Measurements from ENCODE around the gene CACNA2D2.

The CACNA2D2 gene

DNA sequence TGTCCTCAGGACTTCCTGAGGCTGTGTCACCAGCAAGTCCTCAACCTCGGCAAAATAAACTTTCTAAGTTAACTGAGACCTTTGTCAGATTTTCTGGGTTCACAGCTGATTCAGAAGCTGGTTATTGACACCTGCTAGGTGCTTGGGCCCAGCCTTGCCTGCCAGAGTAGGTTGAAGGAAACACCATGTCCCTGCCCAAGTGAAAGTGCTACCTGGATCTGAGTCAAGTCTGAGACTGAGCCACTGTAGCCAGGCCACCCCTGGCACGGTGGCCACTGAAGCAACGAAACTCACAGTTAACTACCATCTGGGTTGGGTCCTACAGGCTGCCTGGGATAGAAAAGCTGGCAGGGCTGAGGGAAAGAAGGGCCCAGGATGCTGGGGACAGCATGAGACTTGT, 189.1 kb downstream of the CACNA2D2 start:
- Histone ChIP-seq H4K20me1 (ENCODE audit: insufficient read depth, low read length) (no peaks in the 10 kb centered on the region), H3K9me3 (replicated peaks; ENCODE audit: insufficient read depth, low read length) (no peaks in the 10 kb centered on the region), H3K79me2 (ENCODE audit: low read length) (no peaks in the 10 kb centered on the region), H3K4me3 (ENCODE audit: low read length) (no peak overlapping the region), H3K27me3 (replicated peaks; ENCODE audit: insufficient read depth, low read length) (no peaks in the 10 kb centered on the region), H2AFZ (ENCODE audit: low read length) (no peak overlapping the region), H3K9me2 (replicated peaks; ENCODE audit: insufficient read depth, low read length) (no peaks in the 10 kb centered on the region), H3K4me2 (ENCODE audit: low read depth, low read length) (no peak overlapping the region), H3K36me3 (replicated peaks; ENCODE audit: insufficient read depth, low read length) (no peaks in the 10 kb centered on the region), H3F3A (ENCODE audit: insufficient read depth, low read length) (0 out of 2 replicates have a peak, but pooled peaks cover 3% of the 10 kb centered on the region), H3K4me1 (ENCODE audit: low read length) (0 out of 2 replicates have a peak, but pooled peaks cover 5% of the 10 kb centered on the region), H3K27ac (ENCODE audit: low read length) (no peak overlapping the region), H3K9ac (ENCODE audit: low read length) (no peak overlapping the region)
- DNase-seq, result no peak
- TF ChIP-seq EZH2phosphoT487 (IDR thresholded peaks at IDR 0.05; ENCODE audit: low read length) (no peak), EZH2 (optimal IDR thresholded peaks at IDR 0.05; ENCODE audit: low read depth, low read length) (no peak), CTCF (IDR thresholded peaks at IDR 0.05; ENCODE audit: low read length) (no peak)
